Neural cell (in vitro differentiated cells): Measurements from ENCODE around the gene SGF29. TPM values are rescaled to one million over a fixed set of nuclear protein-coding genes. Genes with fewer than 3 reads are reported as not detected.

ENCODE experiments used
- H2AFZ ChIP-seq: fragments of 200-600, 300-800 bp; sonication (generic), shearing (Covaris generic); 2 replicates; pipeline ENCODE4 v1.6.0; 2014; ENCODE audit warnings: low read depth, mild to moderate bottlenecking, antibody characterized with exemption, low read length, moderate library complexity
- H3F3A ChIP-seq: fragments of 200-600 bp; shearing (Covaris generic); 2 replicates; pipeline ENCODE4 v1.6.1; 2016; ENCODE audit warnings: mild to moderate bottlenecking, moderate library complexity, mixed read lengths, antibody characterized with exemption, low read length; ENCODE audit not compliant: insufficient read depth, poor library complexity, severe bottlenecking
- H3K27ac ChIP-seq: fragments of 200-600, 300-800 bp; sonication (generic), shearing (Covaris generic); 2 replicates; pipeline ENCODE4 v1.5.1; 2014; ENCODE audit warnings: mild to moderate bottlenecking, low read length, moderate library complexity
- H3K27me3 ChIP-seq: fragments of 300-800, 200-600 bp; sonication (generic), shearing (Covaris generic); 2 replicates; pipeline ENCODE4 v1.6.0; 2014; ENCODE audit warnings: mild to moderate bottlenecking, low read depth, low read length, moderate library complexity; ENCODE audit not compliant: insufficient read depth
- H3K36me3 ChIP-seq: fragments of 300-800, 200-600 bp; sonication (generic), shearing (Covaris generic); 2 replicates; pipeline ENCODE4 v1.5.1; 2014; ENCODE audit warnings: mild to moderate bottlenecking, antibody characterized with exemption, low read length, moderate library complexity; ENCODE audit not compliant: insufficient read depth
- H3K4me2 ChIP-seq: fragments of 300-800, 200-600 bp; sonication (generic), shearing (Covaris generic); 2 replicates; pipeline ENCODE4 v1.6.0; 2014; ENCODE audit warnings: mild to moderate bottlenecking, low read length
- H3K4me3 ChIP-seq: fragments of 300-800, 200-600 bp; sonication (generic), shearing (Covaris generic); 2 replicates; pipeline ENCODE4 v1.5.1; 2014; ENCODE audit warnings: mild to moderate bottlenecking, low read length, moderate library complexity
- H3K79me2 ChIP-seq: fragments of 200-600 bp; shearing (Covaris generic); replicated peaks from 2 replicates; pipeline ENCODE4 v1.6.0; 2014; ENCODE audit warnings: mild to moderate bottlenecking, low read length, moderate library complexity; ENCODE audit not compliant: insufficient read depth
- H3K9ac ChIP-seq: fragments of 300-800, 200-600 bp; sonication (generic), shearing (Covaris generic); 2 replicates; pipeline ENCODE4 v1.6.1; 2016; ENCODE audit warnings: mild to moderate bottlenecking, low read length, mixed read lengths
- H3K9me2 ChIP-seq: fragments of 200-600 bp; shearing (Covaris generic); 2 replicates; pipeline ENCODE4 v1.6.1; 2016; ENCODE audit warnings: mild to moderate bottlenecking, low read length, mixed read lengths; ENCODE audit not compliant: insufficient read depth
- H3K9me3 ChIP-seq: fragments of 200-600, 300-800 bp; sonication (generic), shearing (Covaris generic); 2 replicates; pipeline ENCODE4 v1.6.1; 2016; ENCODE audit warnings: mild to moderate bottlenecking, mixed run types, low read length, moderate library complexity, mixed read lengths
- H4K20me1 ChIP-seq: fragments of 200-600 bp; shearing (Covaris generic); 2 replicates; pipeline ENCODE4 v1.6.1; 2016; ENCODE audit warnings: mild to moderate bottlenecking, mixed run types; ENCODE audit not compliant: insufficient read depth
- EP300 ChIP-seq: fragments of 450-650 bp; conservative IDR thresholded peaks from 2 replicates; pipeline ENCODE4 v1.6.1; 2014; ENCODE audit warnings: antibody characterized with exemption, mild to moderate bottlenecking, moderate library complexity; ENCODE audit not compliant: poor library complexity, severe bottlenecking
- EZH2 ChIP-seq: fragments of 200-600, 300-800 bp; shearing (Covaris generic), sonication (generic); IDR thresholded peaks from 2 replicates; pipeline ENCODE4 v1.6.1; 2014; ENCODE audit warnings: antibody characterized with exemption, low read length, borderline replicate concordance, mild to moderate bottlenecking; ENCODE audit not compliant: insufficient read depth, poor library complexity, severe bottlenecking
- MXI1 ChIP-seq: fragments of 450-650 bp; conservative IDR thresholded peaks from 2 replicates; pipeline ENCODE4 v1.6.1; 2014; ENCODE audit warnings: antibody characterized with exemption, mild to moderate bottlenecking; ENCODE audit not compliant: poor library complexity, severe bottlenecking
- POLR2AphosphoS5 ChIP-seq: IDR thresholded peaks from 2 replicates; pipeline ENCODE4 v1.6.1; 2012
- RAD21 ChIP-seq: fragments of 450-650 bp; conservative IDR thresholded peaks from 2 replicates; pipeline ENCODE4 v1.6.1; 2014; ENCODE audit warnings: antibody characterized with exemption, mild to moderate bottlenecking, moderate library complexity
- REST ChIP-seq: IDR thresholded peaks from 2 replicates; pipeline ENCODE4 v1.6.1; 2012; ENCODE audit warnings: borderline replicate concordance
- SMC3 ChIP-seq: fragments of 450-650 bp; conservative IDR thresholded peaks from 2 replicates; pipeline ENCODE4 v1.6.1; 2014; ENCODE audit warnings: antibody characterized with exemption, mild to moderate bottlenecking, moderate library complexity; ENCODE audit not compliant: poor library complexity
- TAF1 ChIP-seq: IDR thresholded peaks from 2 replicates; pipeline ENCODE4 v1.6.1; 2012; ENCODE audit warnings: low read depth
- polyA plus RNA-seq: library from polyadenylated mRNA; depleted of rRNA; stranded (reverse); fragments of >200 nt; gene quantifications from 2 replicates; pipeline ENCODE4 v1.2.3, GENCODE V29; 2014
- TF ChIP-seq, protein P1 (sequence below): fragments of 450-650 bp; IDR thresholded peaks from 2 replicates; pipeline ENCODE4 v1.5.1; 2014; ENCODE audit warnings: antibody characterized with exemption, mild to moderate bottlenecking, moderate library complexity; ENCODE audit not compliant: poor library complexity, severe bottlenecking

The SGF29 gene
- polyA plus RNA-seq, 1 donor from 2014 or later = 32.8 TPM

DNA sequence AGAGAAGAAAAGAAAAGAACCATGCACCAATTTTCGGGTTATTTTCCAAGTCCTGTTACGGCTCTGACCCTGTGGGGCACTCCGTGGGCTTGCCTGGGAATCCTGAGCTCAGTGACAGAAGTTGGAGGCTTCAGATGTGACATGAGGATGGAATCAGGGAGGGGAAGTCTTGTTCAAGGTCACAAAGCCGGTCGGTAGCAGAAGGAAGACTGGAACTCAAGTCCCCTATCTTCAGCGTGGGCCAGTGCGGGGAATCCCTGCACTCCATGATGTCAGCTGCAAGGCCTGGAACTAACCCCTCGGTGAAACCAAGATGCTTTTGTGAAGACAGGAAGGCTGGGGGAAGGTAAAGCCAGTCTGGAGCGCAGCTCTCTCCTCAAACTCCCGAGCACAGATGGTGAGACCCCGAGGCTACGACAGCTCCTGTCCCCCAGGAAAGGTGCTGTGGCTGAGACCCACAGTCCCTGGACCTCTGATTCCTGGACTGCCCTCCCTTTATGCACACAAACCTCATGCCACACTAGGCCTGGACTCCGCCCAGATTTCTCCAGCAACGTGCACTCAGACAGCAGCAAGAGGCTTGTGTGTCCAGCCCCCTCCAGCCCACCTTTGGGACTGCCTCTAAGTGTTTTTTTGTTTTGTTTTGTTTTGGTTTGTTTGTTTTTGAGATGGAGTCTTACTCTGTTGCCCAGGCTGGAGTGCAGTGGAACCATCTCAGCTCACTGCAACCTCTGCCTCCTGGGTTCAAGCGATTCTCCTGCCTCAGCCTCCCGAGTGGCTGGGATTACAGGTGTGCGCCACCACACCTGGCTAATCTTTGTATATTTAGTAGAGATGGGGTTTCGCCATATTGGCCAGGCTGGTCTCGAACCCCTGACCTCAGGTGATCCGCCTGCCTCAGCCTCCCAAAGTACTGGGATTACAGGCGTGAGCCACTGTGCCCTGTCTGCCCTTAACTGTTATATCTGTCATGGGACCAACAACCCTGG is 41.6 kb upstream of the SGF29 start:
- Histone ChIP-seq H2AFZ (no peak overlapping the region), H3K9me2 (no peaks in the 10 kb centered on the region)

More for the DNA sequence above, 41.6 kb upstream of the SGF29 start:
- H3K27me3 ChIP-seq = no peaks in the 10 kb centered on the region
- no peak for TF ChIP-seq EP300
- TF ChIP-seq, protein P1, sequence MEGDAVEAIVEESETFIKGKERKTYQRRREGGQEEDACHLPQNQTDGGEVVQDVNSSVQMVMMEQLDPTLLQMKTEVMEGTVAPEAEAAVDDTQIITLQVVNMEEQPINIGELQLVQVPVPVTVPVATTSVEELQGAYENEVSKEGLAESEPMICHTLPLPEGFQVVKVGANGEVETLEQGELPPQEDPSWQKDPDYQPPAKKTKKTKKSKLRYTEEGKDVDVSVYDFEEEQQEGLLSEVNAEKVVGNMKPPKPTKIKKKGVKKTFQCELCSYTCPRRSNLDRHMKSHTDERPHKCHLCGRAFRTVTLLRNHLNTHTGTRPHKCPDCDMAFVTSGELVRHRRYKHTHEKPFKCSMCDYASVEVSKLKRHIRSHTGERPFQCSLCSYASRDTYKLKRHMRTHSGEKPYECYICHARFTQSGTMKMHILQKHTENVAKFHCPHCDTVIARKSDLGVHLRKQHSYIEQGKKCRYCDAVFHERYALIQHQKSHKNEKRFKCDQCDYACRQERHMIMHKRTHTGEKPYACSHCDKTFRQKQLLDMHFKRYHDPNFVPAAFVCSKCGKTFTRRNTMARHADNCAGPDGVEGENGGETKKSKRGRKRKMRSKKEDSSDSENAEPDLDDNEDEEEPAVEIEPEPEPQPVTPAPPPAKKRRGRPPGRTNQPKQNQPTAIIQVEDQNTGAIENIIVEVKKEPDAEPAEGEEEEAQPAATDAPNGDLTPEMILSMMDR = no peak
- no peak for TF ChIP-seq EZH2
- TF ChIP-seq POLR2AphosphoS5 = no peak
- no peak for TF ChIP-seq MXI1
- TF ChIP-seq REST = no peak
- no peak for TF ChIP-seq SMC3
- TF ChIP-seq RAD21 = no peak
- TF ChIP-seq TAF1 = no peak
- no peaks in the 10 kb centered on the region for H3K36me3 ChIP-seq
- H4K20me1 ChIP-seq = no peaks in the 10 kb centered on the region
- no peak overlapping the region for H3K4me3 ChIP-seq
- H3K27ac ChIP-seq = no peak overlapping the region
- no peaks in the 10 kb centered on the region for H3F3A ChIP-seq
- no peaks in the 10 kb centered on the region for H3K9me3 ChIP-seq
- no peak overlapping the region for H3K9ac ChIP-seq
- H3K79me2 ChIP-seq = no peaks in the 10 kb centered on the region
- no peak overlapping the region for H3K4me2 ChIP-seq
